ENCODE data around the gene PHACTR3. TPM values are rescaled to one million over a fixed set of nuclear protein-coding genes. Genes with fewer than 3 reads are reported as not detected.

PHACTR3 gene
- total RNA-seq, 1 experiment from 2014 or later: 0.10 TPM

DNA sequence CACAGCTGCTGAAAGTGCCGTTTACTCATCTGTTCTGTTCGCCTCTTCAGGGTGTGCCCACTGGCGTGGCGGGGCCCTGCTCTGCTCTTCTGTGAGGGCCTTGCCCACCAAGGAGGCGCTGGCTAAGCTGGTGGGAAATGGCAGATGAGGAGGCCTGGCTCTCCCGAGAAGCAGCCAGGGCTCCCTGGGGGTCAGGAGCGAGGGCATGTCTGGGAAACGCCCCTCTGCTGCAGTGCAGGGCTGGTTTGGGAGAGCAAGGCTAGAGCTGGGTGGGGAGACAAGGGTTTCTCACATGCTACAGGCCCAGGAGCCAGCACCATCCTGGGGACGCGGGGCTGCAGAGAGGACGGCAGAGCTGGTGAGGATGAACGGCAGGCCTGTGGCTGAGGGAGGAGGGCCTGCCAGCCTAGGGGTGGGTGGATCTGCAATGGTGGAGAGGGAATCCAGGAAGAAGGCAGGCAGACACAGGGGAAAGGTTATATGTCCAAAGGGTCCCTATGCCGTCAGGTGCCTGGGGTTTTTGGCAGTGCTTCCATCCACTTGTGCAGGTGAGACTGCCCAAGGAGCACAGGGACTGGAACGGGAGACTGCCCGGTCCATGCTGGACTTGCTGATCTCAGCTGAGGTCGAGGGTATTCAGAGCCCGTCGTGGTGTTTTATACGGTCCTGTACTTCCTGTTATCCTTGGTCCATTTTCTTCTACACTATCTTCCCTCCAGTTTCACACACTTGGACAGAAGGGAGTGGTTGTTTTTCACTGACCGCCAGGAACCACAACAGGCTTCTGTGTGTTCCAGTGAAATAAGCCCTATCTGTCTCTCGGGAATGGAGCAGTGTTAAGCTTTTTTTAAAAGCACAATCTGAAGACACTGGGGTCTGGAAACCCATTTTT is 209.9 kb downstream of the PHACTR3 start:
- H3K9me3 ChIP-seq (ENCODE audit: control insufficient read depth, insufficient read depth, low read depth, low read length): no peaks in the 10 kb centered on the region
- ATAC-seq (peak; percentile 24; the same call in 1 of the 2 replicates), DNase-seq (ENCODE audit: low read depth, low spot score) (no peak)
- ChIA-PET CTCF (no interaction called here), POLR2A (no interaction called here)
- H3K4me1 ChIP-seq (ENCODE audit: control insufficient read depth, insufficient read depth, low read length): no peaks in the 10 kb centered on the region
- in situ Hi-C loops (cut with HindIII; ENCODE audit: low pct_unique_long_range_greater_than_20kb, low sequenced_read_pairs) (no loop called here), intact Hi-C loops (cut with micrococcal nuclease; ENCODE audit: unreplicated experiment) (no loop called here)
- no peak overlapping the region for H3K27ac ChIP-seq (ENCODE audit: low read length)
- TF ChIP-seq POLR2AphosphoS5 (IDR thresholded peaks at IDR 0.05; ENCODE audit: low read depth, low read length): no peak
- no peak for TF ChIP-seq TCF7L2 (IDR thresholded peaks at IDR 0.05; ENCODE audit: low read depth, low read length)
- TF ChIP-seq, protein P1, sequence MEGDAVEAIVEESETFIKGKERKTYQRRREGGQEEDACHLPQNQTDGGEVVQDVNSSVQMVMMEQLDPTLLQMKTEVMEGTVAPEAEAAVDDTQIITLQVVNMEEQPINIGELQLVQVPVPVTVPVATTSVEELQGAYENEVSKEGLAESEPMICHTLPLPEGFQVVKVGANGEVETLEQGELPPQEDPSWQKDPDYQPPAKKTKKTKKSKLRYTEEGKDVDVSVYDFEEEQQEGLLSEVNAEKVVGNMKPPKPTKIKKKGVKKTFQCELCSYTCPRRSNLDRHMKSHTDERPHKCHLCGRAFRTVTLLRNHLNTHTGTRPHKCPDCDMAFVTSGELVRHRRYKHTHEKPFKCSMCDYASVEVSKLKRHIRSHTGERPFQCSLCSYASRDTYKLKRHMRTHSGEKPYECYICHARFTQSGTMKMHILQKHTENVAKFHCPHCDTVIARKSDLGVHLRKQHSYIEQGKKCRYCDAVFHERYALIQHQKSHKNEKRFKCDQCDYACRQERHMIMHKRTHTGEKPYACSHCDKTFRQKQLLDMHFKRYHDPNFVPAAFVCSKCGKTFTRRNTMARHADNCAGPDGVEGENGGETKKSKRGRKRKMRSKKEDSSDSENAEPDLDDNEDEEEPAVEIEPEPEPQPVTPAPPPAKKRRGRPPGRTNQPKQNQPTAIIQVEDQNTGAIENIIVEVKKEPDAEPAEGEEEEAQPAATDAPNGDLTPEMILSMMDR (IDR thresholded peaks at IDR 0.05): no peak
- no peak for TF ChIP-seq REST (IDR thresholded peaks at IDR 0.05; ENCODE audit: insufficient read depth in 1 of 2, low read depth in 2 of 2, low read length in 1 of 2)
- TF ChIP-seq SIN3A (IDR thresholded peaks at IDR 0.05; ENCODE audit: borderline replicate concordance, insufficient read depth, low read depth, low read length): no peak
- H3K27me3 ChIP-seq (ENCODE audit: control insufficient read depth, insufficient read depth, low read length): peaks cover 5% of the 10 kb centered on the region
- H3K4me3 ChIP-seq (ENCODE audit: low read depth in 2 of 2, low read length in 2 of 2): no peak overlapping the region
- no peaks in the 10 kb centered on the region for H3K36me3 ChIP-seq (ENCODE audit: control insufficient read depth, insufficient read depth, low read length)
- BruUV-seq (replicated peaks): no TSS peak

DNA sequence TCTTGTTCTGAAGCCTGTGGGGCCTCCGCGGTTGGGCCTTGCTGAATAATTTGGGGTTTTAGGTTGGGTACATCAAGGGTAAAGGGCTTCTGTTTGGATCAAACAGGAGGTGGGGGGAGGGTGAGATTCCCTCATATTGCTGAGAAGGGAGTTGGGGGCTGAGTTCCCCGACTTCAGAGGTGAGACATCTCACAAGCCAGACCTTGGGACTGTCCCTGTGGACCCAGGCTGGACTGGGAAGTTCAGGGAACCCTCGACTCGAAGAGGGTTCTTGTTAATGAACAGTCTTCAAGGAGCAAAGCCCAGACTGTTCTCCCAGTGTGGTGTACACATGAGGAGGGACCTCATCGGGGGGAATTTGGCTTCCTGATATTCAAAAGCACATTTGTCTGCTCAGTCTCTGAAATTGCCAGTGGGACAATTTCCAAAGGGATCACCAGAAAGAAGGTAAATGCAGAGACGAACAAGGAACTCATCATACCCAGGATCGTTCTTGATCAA is 210.6 kb downstream of the PHACTR3 start:
- DNase-seq (ENCODE audit: low read depth, low spot score) (no peak), ATAC-seq (no peak)
- Histone ChIP-seq H3K36me3 (ENCODE audit: control insufficient read depth, insufficient read depth, low read length) (no peaks in the 10 kb centered on the region), H3K4me3 (ENCODE audit: low read depth in 2 of 2, low read length in 2 of 2) (no peak overlapping the region), H3K9me3 (ENCODE audit: control insufficient read depth, insufficient read depth, low read depth, low read length) (no peaks in the 10 kb centered on the region), H3K27ac (ENCODE audit: low read length) (no peak overlapping the region), H3K27me3 (ENCODE audit: control insufficient read depth, insufficient read depth, low read length) (peaks cover 5% of the 10 kb centered on the region), H3K4me1 (ENCODE audit: control insufficient read depth, insufficient read depth, low read length) (no peaks in the 10 kb centered on the region)
- intact Hi-C loops (cut with micrococcal nuclease; ENCODE audit: unreplicated experiment): no loop called here
- TF ChIP-seq REST (IDR thresholded peaks at IDR 0.05; ENCODE audit: insufficient read depth in 1 of 2, low read depth in 2 of 2, low read length in 1 of 2) (no peak), POLR2AphosphoS5 (IDR thresholded peaks at IDR 0.05; ENCODE audit: low read depth, low read length) (no peak), SIN3A (IDR thresholded peaks at IDR 0.05; ENCODE audit: borderline replicate concordance, insufficient read depth, low read depth, low read length) (no peak), TCF7L2 (IDR thresholded peaks at IDR 0.05; ENCODE audit: low read depth, low read length) (no peak)
- TF ChIP-seq, protein P1 (IDR thresholded peaks at IDR 0.05): no peak
- BruUV-seq (replicated peaks): no TSS peak
- in situ Hi-C loops (cut with HindIII; ENCODE audit: low pct_unique_long_range_greater_than_20kb, low sequenced_read_pairs): no loop called here
- POLR2A ChIA-PET: no interaction called here
- CTCF ChIA-PET: interaction anchor here (0.6 kb wide), 1 partner anchor 217 kb away, joined by 4 read pairs; no protein-coding TSS in a partner anchor
